Upper lobe of right lung (tissue), 1 donor: Measurements from ENCODE around the gene SCNN1G. TPM values are rescaled to one million over a fixed set of nuclear protein-coding genes. Genes with fewer than 3 reads are reported as not detected.
A peak's percentile ranks its signal among the peaks of the same experiment; 100 is the strongest.

Experiments
- ATAC-seq: fragments of 200-7000 bp; cut with Tn5 transposase; one replicate; pipeline ENCODE4 v1.9.1; 2020; ENCODE audit warnings: mild to moderate bottlenecking, moderate library complexity
- DNase-seq: peaks from one replicate; pipeline ENCODE4 v3.0.0-alpha.2; 2020
- H3K27ac ChIP-seq: fragments of 200-600 bp; one replicate; pipeline ENCODE4 v1.8.0; 2022
- H3K27me3 ChIP-seq: fragments of 200-600 bp; one replicate; pipeline ENCODE4 v1.8.0; 2022; ENCODE audit warnings: mild to moderate bottlenecking
- H3K36me3 ChIP-seq: fragments of 200-600 bp; one replicate; pipeline ENCODE4 v1.8.0; 2022
- H3K4me1 ChIP-seq: fragments of 200-600 bp; one replicate; pipeline ENCODE4 v1.8.0; 2022
- H3K4me3 ChIP-seq: fragments of 200-600 bp; one replicate; pipeline ENCODE4 v1.8.0; 2022; ENCODE audit warnings: mild to moderate bottlenecking
- H3K9me3 ChIP-seq: fragments of 200-600 bp; one replicate; pipeline ENCODE4 v1.8.0; 2022
- intact Hi-C: fragments of 100-400 bp; cut with DNase I; formaldehyde crosslinking; loops from one replicate; pipeline ENCODE4 v1.11.0; 2022
- long read RNA-seq: library from polyadenylated mRNA; unstranded; transcript quantifications from one replicate; pipeline ENCODE4 v2.0.0, GENCODE V29; 2021
- total RNA-seq: library from RNA; stranded (reverse); fragmentation: NEBNext Ultra II Directional; extraction: Animal tissue kit (Norgen Biotek cat#: 25700); gene quantifications from one replicate; pipeline ENCODE4 v1.2.1, GENCODE V29; 2021
- TF ChIP-seq, protein P1 (sequence below): fragments of 200-600 bp; IDR thresholded peaks from one replicate; pipeline ENCODE4 v1.8.0; 2022; ENCODE audit warnings: antibody characterized with exemption
- donor health status: DM: no; HTN: yes; CAD: no; lungs with severe emphysema.

The SCNN1G gene, protein sequence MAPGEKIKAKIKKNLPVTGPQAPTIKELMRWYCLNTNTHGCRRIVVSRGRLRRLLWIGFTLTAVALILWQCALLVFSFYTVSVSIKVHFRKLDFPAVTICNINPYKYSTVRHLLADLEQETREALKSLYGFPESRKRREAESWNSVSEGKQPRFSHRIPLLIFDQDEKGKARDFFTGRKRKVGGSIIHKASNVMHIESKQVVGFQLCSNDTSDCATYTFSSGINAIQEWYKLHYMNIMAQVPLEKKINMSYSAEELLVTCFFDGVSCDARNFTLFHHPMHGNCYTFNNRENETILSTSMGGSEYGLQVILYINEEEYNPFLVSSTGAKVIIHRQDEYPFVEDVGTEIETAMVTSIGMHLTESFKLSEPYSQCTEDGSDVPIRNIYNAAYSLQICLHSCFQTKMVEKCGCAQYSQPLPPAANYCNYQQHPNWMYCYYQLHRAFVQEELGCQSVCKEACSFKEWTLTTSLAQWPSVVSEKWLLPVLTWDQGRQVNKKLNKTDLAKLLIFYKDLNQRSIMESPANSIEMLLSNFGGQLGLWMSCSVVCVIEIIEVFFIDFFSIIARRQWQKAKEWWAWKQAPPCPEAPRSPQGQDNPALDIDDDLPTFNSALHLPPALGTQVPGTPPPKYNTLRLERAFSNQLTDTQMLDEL
- total RNA-seq = 14.8 TPM
- long read RNA-seq, transcript SCNN1G-201 (13 exons, 3,507 nt) = major isoform, 18 of 23 reads
- long read RNA-seq, partial matches to known transcripts = 4 of 23 reads
- long read RNA-seq, other reads (novel, unspliced or antisense) = 1 of 23 reads

DNA sequence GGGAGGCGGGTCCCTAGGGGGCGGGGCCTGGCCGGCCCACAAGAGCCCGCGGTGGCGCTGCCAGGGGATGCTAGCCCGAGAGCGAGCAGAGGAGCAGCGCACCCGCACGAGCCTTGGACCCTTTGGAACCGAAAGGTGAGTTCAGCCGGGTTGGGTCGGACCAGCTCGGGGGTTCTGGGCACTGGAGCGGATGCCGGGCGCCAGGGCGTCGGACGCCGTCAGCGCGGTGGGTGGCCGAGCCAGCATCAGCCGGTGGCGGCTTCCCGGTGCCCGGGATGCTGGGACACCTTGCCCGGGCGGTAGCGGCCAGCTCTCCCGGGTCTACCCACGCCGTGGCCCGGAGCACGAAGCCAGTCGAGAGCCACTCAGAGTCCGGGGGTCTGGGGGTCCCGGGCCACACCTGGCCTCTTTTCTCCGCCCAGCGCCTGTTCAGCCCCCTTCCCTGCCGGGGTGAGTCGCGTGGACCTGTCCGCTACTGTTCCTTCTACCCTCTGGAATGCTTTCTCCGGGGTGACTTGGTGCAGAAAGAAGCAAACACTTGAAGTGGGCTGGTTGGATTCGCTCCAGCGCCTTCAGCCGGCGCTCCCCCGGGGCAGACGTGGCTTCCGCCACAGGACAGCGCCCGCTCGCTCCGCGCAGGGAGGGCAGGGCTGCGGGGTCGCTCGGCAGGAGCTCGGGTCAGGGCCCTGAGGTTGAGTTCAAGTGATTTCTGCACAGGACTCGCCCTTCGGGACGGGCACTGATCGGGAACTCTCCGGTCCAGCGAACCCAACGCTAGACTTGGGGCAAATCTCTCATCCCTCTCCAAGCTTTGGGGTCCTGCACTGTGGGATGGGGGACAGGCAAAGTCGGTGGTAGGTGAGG lies at the start of gene SCNN1G:
SCNN1G (plus strand) TSS at position 67 of the 864 bp plus-strand sequence. CDS start 3,527 bp downstream, outside the sequence.
- peaks cover 15% of the 10 kb centered on the region for H3K4me1 ChIP-seq
- TF ChIP-seq, protein P1, sequence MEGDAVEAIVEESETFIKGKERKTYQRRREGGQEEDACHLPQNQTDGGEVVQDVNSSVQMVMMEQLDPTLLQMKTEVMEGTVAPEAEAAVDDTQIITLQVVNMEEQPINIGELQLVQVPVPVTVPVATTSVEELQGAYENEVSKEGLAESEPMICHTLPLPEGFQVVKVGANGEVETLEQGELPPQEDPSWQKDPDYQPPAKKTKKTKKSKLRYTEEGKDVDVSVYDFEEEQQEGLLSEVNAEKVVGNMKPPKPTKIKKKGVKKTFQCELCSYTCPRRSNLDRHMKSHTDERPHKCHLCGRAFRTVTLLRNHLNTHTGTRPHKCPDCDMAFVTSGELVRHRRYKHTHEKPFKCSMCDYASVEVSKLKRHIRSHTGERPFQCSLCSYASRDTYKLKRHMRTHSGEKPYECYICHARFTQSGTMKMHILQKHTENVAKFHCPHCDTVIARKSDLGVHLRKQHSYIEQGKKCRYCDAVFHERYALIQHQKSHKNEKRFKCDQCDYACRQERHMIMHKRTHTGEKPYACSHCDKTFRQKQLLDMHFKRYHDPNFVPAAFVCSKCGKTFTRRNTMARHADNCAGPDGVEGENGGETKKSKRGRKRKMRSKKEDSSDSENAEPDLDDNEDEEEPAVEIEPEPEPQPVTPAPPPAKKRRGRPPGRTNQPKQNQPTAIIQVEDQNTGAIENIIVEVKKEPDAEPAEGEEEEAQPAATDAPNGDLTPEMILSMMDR = peak; percentile 30
- no peaks in the 10 kb centered on the region for H3K36me3 ChIP-seq
- ATAC-seq = peak; percentile 63
- intact Hi-C loops = loop anchor here (5.0 kb wide), 1 partner anchor 249 kb away; no protein-coding TSS in a partner anchor
- peak; percentile 82 for DNase-seq
- H3K27ac ChIP-seq = no peak within 1 kb of the TSS
- peak within 1 kb of the TSS; percentile 57 for H3K4me3 ChIP-seq
- H3K27me3 ChIP-seq = peaks cover 29% of the 10 kb centered on the region
- no peaks in the 10 kb centered on the region for H3K9me3 ChIP-seq

DNA sequence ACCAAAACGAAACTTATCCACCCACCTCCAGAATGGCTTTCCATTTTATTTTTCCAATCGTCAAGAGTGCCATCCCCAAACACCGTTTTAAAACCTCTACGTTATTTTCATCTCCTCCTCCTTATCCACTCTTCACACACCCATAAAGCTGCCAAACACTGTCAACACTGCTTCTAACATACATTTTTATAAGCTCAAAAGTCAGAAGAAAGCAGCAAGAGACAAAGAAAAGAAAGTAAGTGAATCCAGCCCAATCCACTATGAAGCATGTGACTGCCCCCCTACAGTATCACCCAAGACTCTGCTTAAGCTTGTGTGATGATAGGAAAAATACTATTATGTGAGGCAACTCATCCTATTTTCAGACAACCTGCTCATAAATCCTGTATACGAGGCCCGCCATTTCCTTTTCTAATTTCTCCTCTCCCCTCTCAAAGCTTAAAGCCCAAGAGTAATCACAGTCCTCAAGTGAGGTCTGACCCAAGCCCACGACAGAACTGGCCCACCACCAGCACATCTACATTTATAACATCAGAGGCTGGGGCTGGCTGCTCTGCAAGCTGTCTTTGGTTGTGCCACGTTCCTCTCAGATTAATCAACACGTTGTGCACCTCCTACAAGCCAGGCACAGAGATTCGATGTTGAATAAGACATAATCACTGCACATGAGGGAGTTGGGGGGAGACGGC lies 49.6 kb upstream of the SCNN1G start:
- peak overlapping the region; percentile 32 for H3K27ac ChIP-seq
- H3K4me3 ChIP-seq = no peak overlapping the region
- H3K27me3 ChIP-seq = no peaks in the 10 kb centered on the region
- DNase-seq (no peak), ATAC-seq (no peak)
- H3K36me3 ChIP-seq = no peaks in the 10 kb centered on the region
- TF ChIP-seq, protein P1 = no peak
- intact Hi-C loops = no loop called here
- H3K9me3 ChIP-seq = peaks cover 13% of the 10 kb centered on the region
- H3K4me1 ChIP-seq = peaks cover 19% of the 10 kb centered on the region

DNA sequence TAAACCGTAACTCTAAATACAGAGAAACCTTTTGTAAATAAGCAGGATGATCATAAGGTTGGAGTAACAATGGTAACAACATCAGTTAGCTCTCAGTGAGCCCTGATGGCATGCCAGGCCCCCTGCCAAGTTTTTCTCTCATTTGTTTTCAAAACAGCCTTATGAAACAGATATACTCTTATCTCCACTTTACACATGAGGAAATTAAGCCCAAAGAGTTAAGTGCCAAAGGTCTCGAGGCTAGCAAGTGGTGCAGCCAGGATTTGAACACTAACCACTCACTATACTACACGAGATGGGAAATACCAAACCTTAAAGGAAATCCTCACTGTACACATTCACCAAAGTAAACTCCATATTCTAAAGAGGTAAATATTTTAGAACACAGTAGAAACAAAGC lies 48.3 kb upstream of the SCNN1G start:
- ATAC-seq (no peak), DNase-seq (no peak)
- Histone ChIP-seq H3K4me1 (peaks cover 19% of the 10 kb centered on the region), H3K27me3 (no peaks in the 10 kb centered on the region), H3K36me3 (no peaks in the 10 kb centered on the region), H3K4me3 (no peak overlapping the region), H3K27ac (no peak overlapping the region), H3K9me3 (peaks cover 13% of the 10 kb centered on the region)
- intact Hi-C loops = no loop called here
- TF ChIP-seq, protein P1 = no peak

DNA sequence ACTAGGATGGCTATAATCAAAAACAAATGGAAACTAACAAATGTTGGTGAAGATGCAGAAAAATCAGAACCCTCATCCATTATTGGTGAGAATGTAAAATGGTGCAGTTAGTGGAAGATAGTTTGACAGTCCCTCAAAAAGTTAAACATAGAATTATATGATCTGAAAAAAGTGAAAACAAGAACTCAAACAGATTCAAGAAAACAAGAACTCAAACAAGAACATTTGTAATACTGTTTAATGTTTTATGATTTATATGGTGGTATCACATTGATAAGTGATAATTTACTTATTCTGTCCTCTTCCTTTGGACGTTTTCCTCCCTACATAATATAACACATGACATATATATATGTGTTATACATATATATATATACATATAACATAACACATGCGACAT lies 45.3 kb upstream of the SCNN1G start:
- peaks cover 13% of the 10 kb centered on the region for H3K9me3 ChIP-seq
- ATAC-seq = no peak

More for the DNA sequence above, 45.3 kb upstream of the SCNN1G start:
- H3K4me1 ChIP-seq = peaks cover 19% of the 10 kb centered on the region
- no peaks in the 10 kb centered on the region for H3K36me3 ChIP-seq
- DNase-seq = no peak
- intact Hi-C loops = no loop called here
- H3K4me3 ChIP-seq = no peak overlapping the region
- H3K27ac ChIP-seq = no peak overlapping the region
- H3K27me3 ChIP-seq = no peaks in the 10 kb centered on the region
- TF ChIP-seq, protein P1 = no peak
